HG03095 (cell line): Measurements from ENCODE around the gene SIGLEC6.

Experiments used
- ATAC-seq: cut with Tn5 transposase; IDR thresholded peaks from one replicate; pipeline ENCODE4 v1.9.1; 2021; ENCODE audit warnings: moderate library complexity; ENCODE audit not compliant: unreplicated experiment

SIGLEC6 gene

DNA sequence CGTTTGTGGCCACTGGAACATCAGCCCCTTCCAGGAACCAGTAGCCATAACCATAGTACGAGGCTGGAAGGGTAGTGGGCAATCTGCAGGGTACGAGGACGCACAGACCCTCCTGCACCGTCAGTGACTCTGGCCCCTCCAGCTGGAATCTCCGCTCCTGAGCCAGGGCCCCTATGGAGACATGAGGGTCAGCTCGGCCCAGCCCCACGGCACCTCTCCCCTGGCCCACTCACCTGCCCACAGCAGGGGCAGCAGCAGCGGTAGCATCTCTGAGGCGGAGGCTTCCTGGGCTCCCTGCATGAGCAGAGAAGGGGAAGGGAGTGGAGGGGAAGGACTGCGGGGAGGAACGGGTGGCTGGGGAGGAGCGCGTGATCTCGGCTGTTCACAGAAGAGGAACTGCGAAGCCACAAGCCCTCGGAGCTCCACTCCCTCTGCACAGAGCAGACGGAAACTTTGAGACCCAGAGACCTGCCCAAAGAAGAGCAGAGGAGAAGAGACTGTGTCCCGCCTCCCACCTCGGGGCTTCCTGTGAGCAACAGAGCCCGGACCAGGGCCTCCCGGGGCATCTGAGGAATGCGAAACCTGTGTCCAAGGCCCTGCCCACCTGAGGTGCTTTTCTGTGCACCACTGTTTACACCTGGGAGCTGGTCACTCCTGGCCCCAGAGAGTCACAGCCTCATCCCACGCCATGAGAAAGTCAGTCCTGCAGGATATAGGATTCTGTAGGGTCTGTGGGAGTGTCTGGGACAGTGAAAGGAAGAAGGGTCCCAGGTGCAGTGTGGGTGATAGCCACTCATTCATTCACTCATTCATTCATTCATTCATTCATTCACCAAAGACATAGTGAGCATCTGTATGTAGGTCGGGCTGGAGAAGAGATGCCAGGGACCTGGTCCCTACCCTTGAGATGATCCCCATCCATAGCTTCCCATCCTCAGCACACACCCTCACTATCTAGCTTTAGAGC, at the start of gene SIGLEC6:
TSS of gene SIGLEC6 (minus strand) at position 322 of the 967 bp plus-strand sequence. CDS start at position 300, 22 bp downstream.
- ATAC-seq, result peak; percentile 80

DNA sequence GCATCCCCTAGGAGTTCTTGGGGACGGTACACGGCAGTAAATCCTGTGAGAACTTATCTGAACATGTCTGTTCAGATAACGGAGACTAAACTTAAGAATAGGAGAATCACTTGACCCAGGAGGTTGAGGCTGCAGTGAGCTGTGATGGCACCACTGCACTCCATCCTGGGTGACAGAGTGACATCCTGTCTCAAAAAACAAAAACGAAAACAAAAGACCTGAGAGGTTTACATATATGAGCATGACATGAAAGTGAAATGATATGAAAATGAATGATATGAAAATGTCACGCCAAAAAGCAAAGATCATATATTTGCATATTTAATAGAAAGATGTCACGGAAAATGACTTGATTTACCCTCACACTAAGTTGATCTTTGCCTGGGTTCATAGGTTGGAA, 45.4 kb upstream of the SIGLEC6 start:
- no peak for ATAC-seq

GRCh38 chr19:51573331-51573730, 41.9 kb upstream of the SIGLEC6 start:
- no peak for ATAC-seq

GRCh38 chr19:51572908-51573307, 41.4 kb upstream of the SIGLEC6 start:
- no peak for ATAC-seq

- ATAC-seq, result no peak
Measured at GRCh38 chr19:51572410-51572809, 40.9 kb upstream of the SIGLEC6 start.

GRCh38 chr19:51571599-51571998, 40.1 kb upstream of the SIGLEC6 start:
- no peak for ATAC-seq

DNA sequence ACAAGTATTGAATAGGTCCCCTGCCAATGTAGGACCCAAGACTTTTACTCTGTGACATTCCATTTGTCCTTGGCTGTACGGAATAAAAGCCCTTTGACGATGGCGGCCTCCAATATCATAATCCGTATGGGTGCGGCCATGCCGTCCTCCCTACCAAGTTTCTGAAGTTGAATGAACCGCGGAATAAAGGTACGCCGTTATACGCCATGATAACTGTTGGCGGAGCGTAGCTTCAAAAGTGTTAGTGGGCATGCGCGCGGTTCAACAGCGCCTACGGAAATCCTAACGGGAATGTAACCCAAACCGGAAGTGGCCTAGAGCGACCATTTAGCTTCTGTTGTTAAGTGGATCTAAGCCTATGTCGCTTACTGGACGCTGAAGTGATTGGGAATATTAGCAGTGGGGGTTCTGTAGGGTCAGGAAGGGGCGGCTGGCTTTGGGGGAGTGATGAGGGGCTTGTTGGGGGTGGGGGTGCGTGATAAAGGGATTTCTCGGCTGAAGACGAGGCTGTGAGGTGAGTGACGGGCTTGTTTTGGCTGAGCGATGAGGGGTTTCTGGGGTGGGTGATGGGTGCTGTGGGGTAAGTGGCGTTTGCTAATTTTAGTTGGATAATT, 39.6 kb upstream of the SIGLEC6 start, which contains the start of gene ZNF175:
TSS of gene ZNF175 (plus strand) at position 322 of the 614 bp plus-strand sequence. CDS start 2,047 bp downstream, outside the sequence.
- peak; percentile 74 for ATAC-seq

- no peak for ATAC-seq
Measured at GRCh38 chr19:51568456-51568855, 37.0 kb upstream of the SIGLEC6 start.

GRCh38 chr19:51567583-51567982, 36.1 kb upstream of the SIGLEC6 start:
- ATAC-seq, result no peak

- no peak for ATAC-seq
Measured at GRCh38 chr19:51566489-51567100, 35.1 kb upstream of the SIGLEC6 start.

DNA sequence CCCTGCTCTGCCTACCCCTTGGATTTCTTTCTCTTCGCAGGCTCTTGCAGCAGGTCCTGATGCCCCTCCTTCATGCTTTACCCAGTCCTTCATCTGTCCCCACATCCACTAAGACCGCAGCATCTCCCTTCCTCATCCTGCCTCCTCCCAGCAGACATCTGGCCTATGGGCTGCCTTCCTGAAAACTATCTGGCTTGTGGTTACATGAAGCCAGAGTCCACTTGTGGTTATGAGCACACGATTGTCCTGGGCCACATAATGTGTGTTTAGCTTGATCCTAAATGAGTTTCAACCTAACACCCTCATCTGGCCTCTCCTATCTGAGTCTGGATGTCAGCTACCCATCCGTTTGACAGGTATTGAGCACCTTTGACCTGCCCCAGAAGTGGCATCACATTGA, 34.1 kb upstream of the SIGLEC6 start:
- no peak for ATAC-seq

GRCh38 chr19:51564791-51565190, 33.3 kb upstream of the SIGLEC6 start:
- ATAC-seq, result no peak

DNA sequence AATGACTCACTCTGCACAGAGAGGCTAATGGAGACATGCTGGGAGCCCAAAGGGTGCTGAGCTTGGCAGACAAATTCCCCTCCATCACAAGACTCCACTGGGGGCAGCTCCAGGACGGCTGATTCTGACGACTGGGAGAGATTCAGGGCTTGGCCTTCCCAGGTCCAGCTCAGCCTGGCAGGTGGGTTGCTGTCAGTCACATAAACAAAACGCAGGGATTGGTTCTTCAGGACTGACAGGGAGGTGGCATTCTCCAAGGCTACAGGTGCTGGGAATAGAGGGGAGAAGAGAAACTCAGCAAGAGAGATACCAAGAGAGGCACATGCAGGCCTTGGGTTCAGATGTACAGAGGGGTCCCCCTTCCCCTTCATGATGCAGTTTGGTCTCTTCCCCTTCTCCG, 28.9 kb upstream of the SIGLEC6 start:
- ATAC-seq, result no peak

DNA sequence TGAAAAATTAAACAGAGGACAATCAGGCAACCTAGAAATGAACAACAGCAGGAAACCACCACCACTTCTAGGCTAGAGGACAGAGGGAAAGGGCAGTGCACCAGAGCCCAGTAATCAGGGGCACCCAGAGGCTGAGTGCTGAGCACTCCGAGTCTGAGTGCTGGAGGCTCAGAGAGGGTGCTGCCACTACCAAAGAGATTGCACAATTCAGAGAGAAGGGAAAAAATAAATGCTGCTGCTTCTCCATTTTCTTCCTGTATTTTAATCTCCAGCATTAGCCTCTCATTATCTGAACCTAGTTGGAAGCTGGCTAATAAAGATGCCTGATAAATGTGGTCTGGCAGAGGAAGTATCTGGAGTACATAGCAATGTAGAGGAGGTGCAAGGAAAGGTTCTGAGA, 27.8 kb upstream of the SIGLEC6 start:
- ATAC-seq, result no peak

GRCh38 chr19:51552996-51553725, 21.7 kb upstream of the SIGLEC6 start:
- ATAC-seq, result no peak

DNA sequence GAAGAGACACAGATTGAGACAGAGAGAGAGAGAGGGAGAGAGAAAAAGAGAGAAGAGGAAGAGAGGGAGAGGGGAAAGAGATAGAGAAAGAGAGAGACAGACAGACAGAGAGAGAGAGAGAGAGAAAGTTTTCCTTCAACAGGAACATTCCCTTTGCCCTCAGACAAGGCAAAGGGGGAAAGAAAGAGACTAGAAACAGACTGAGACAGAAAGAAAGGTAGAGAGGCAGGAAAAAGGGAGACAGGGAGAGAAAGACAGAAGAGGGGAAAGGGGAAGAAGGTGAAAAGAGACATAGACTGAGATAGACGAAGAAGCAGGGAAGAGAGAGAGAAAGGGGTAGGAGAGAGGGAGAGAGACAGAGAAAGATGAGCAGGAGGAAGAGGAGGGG, 21.1 kb upstream of the SIGLEC6 start:
- ATAC-seq, result no peak

DNA sequence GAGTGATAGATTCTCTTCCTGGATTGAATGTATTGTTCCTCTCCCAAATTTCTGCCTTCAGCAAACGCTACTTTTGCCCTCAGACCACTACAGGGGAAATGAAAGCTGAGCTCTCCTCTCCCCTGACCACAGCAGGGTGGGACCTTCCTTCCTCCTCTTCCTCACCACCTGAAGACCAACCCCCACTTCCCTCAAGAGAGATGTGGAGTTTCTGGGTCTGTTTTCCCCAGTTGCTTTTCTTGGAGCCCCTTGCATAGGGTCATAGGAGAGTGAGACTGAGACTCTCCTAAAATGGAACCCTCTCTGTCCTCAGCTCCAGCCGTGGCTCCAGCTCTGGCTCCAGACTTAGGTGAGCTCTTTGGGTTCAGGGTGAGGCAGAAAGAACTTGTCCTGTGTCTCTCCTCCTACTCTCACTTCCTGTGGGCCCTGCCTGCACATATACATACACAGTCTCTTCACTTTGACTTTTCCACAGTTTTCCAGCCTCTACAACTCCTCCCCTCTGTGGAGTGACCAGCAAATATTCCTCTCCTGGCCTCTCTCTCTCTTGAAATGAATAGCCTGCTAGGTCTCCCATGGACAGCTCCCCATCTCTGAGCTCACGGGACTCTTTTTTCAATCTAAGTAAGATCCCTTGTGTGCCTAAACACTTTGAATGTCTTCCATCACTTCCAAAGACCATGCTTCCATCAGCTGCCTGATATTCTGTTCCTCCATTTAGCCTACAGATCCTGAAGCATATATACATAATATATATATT, 20.4 kb upstream of the SIGLEC6 start:
- ATAC-seq, result no peak

DNA sequence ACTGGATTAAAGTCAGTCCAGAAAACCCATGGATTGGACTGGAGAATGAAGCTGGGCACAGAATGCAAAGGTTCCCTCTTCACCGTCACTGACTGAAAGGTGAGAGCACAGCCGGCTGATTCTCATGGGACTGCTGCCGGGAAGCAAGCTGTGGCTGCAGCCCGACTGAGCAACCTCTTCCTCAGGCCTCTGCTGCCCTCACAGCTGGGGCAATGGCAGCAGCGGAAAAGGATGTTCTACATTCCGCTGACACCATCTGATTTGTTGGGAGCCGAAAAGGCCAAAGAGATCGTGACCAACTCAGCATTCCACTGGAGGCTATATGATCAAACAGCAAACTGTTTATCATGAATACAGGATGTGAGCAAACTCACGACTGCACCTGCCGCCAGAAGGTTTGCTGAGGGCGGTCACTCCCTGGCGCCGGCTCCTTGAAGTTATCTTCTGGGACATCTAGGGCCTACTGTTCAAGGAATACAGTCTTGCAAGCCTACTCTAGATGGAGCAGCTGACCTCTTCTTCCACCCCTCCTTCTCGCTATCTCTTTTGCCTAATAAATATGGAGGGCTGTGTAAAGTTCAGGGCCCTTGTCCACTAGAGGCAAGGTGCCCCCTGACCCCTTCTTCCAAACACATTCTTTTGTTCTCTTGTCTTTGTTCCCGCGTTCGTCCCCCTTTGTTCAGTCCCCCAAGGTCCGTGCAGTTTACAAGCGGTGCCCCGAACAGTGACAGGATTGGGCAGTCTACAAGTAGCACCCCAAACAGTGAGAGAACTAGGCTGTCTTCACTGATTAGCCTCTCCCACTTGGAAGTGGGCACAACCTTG, 19.6 kb upstream of the SIGLEC6 start:
- no peak for ATAC-seq

DNA sequence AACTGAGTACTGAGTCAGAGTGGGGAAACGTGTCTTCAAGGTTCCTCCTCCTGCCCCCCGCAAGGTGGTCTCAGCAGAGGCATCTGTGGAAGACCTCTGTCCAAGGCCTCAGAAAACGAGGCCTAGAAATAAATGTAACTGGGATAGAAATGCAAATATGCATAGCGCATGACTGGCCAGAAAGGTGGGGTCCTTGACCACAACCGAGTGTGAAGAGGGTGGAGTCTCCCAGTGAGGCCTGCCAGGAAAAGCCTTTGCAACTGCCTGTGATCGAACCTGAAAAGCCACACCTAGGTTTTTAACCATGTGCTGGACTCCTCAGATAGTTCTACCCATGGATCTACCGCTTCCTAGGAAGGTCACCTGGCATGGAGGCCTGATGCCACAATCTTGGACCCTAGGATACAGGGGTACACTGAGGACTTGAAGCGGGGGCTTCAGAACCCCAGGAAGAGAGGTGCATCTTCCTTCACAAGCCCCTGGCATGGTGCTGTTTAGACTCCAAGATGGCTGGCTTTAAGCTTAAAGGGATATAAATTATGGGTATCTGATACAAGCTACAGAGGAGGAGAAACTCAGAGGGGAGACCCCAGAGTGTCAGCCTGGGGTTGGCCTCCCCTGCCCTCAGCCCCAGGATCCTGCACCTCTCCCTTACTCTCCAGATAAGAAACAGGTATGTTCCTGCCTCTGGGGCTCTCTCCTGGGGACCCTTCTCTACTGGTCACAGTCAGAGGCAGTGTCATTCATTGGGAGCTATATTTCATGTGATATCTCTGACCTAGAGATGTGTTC, 18.3 kb upstream of the SIGLEC6 start:
- no peak for ATAC-seq
